ENCODE data around the gene FPGS.

Gene FPGS

DNA sequence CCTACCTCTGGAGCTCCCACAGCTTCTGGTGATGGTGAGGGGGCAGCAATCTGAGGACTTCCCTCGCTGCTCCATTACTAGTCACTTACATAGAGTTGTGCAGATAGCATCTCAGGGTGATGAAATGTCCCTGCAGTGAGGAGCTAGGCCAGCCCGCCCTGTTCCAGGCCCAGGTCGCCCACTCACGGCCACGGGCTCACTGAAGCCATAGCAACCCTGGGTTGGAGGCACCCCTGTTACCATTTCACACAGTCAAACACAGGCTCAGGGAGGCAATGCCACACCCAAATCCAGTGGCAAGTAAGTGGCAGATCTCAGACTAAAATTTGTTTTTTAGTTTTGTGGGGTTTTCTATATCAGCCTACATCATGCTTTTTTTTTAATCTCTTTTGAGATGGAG lies 43.8 kb upstream of the FPGS start:
- TF ChIP-seq, protein P1, sequence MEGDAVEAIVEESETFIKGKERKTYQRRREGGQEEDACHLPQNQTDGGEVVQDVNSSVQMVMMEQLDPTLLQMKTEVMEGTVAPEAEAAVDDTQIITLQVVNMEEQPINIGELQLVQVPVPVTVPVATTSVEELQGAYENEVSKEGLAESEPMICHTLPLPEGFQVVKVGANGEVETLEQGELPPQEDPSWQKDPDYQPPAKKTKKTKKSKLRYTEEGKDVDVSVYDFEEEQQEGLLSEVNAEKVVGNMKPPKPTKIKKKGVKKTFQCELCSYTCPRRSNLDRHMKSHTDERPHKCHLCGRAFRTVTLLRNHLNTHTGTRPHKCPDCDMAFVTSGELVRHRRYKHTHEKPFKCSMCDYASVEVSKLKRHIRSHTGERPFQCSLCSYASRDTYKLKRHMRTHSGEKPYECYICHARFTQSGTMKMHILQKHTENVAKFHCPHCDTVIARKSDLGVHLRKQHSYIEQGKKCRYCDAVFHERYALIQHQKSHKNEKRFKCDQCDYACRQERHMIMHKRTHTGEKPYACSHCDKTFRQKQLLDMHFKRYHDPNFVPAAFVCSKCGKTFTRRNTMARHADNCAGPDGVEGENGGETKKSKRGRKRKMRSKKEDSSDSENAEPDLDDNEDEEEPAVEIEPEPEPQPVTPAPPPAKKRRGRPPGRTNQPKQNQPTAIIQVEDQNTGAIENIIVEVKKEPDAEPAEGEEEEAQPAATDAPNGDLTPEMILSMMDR (IDR thresholded peaks at IDR 0.05; ENCODE audit: borderline replicate concordance, extremely low read depth, low read length, poor library complexity, severe bottlenecking) = no peak
- no peak for TF ChIP-seq EZH2 (IDR thresholded peaks at IDR 0.05; ENCODE audit: borderline replicate concordance, low read depth, low read length, severe bottlenecking)
- no peaks in the 10 kb centered on the region for H3K27me3 ChIP-seq (ENCODE audit: insufficient read depth, low read length, poor library complexity)
- ATAC-seq (ENCODE audit: insufficient read depth, low read depth) (no peak), DNase-seq (no peak)
- H3K36me3 ChIP-seq (ENCODE audit: insufficient read depth, low read length) = no peaks in the 10 kb centered on the region
- H3K27ac ChIP-seq (ENCODE audit: low read length) = no peak overlapping the region
- no peaks in the 10 kb centered on the region for H3K79me2 ChIP-seq (ENCODE audit: insufficient read depth, low read length)
- H3K9me3 ChIP-seq (ENCODE audit: insufficient read depth, low read length, severe bottlenecking) = no peaks in the 10 kb centered on the region
- no peak overlapping the region for H3K4me3 ChIP-seq (ENCODE audit: low read depth in 1 of 2, low read length in 2 of 2)
- no peak overlapping the region for H3K4me2 ChIP-seq (ENCODE audit: insufficient read depth, low read length)
- no peak overlapping the region for H3K9ac ChIP-seq (ENCODE audit: low read depth, low read length)
- H3K4me1 ChIP-seq (ENCODE audit: insufficient read depth, low read length) = no peaks in the 10 kb centered on the region
- no peak overlapping the region for H2AFZ ChIP-seq (ENCODE audit: low read depth, low read length)
- H4K20me1 ChIP-seq (ENCODE audit: insufficient read depth, low read length) = no peaks in the 10 kb centered on the region

DNA sequence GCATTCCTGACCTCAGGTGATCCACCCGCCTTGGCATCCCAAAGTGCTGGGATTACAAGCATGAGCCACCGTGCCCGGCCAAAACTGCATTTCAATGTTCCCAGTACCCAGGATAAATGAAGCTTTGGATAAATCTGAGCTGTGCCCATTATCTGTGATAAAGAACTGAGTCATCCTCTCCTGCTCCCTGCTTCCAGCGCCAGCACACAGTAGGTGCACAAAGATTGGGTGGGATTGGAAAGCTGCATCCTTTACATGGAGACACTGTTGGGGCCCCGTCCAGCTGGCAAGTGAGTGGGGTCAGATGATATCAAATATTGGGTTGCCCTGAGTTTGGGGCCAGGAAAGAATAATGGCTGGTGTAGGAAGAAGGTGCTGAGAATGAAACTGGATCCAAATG lies 41.6 kb upstream of the FPGS start:
- Histone ChIP-seq H3K27ac (ENCODE audit: low read length) (no peak overlapping the region), H3K9me3 (ENCODE audit: insufficient read depth, low read length, severe bottlenecking) (no peaks in the 10 kb centered on the region), H3K4me1 (ENCODE audit: insufficient read depth, low read length) (no peaks in the 10 kb centered on the region), H3K79me2 (ENCODE audit: insufficient read depth, low read length) (no peaks in the 10 kb centered on the region), H3K4me2 (ENCODE audit: insufficient read depth, low read length) (no peak overlapping the region), H4K20me1 (ENCODE audit: insufficient read depth, low read length) (no peaks in the 10 kb centered on the region), H3K27me3 (ENCODE audit: insufficient read depth, low read length, poor library complexity) (no peaks in the 10 kb centered on the region), H3K36me3 (ENCODE audit: insufficient read depth, low read length) (no peaks in the 10 kb centered on the region), H3K9ac (ENCODE audit: low read depth, low read length) (no peak overlapping the region), H2AFZ (ENCODE audit: low read depth, low read length) (no peak overlapping the region), H3K4me3 (ENCODE audit: low read depth in 1 of 2, low read length in 2 of 2) (no peak overlapping the region)
- DNase-seq = no peak
- no peak for ATAC-seq (ENCODE audit: insufficient read depth, low read depth)
- TF ChIP-seq, protein P1 (IDR thresholded peaks at IDR 0.05; ENCODE audit: borderline replicate concordance, extremely low read depth, low read length, poor library complexity, severe bottlenecking) = no peak
- no peak for TF ChIP-seq EZH2 (IDR thresholded peaks at IDR 0.05; ENCODE audit: borderline replicate concordance, low read depth, low read length, severe bottlenecking)

DNA sequence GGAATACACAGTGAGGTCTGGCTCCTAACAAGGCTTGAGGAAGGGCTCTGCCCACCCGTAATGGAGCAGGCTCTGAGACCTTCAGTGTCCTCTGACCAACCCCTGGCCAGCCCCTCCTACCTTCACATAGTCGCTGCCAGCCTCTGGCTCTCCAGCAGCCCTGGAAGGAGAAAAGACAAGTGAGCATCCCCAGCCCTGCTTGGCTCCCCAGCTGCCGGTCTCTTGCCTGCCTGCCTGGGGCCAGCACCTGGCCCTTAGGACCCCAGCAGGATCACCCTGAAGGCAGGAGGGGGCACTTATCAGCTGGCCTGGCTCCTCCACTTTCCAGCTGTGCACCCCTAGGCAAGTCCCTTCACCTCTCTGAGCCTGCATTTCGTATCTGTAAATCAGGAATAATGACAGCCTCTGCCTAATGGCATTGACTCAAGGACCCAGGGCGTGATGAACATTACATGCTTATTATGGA lies 41.2 kb upstream of the FPGS start:
- no peaks in the 10 kb centered on the region for H3K27me3 ChIP-seq (ENCODE audit: insufficient read depth, low read length, poor library complexity)
- no peaks in the 10 kb centered on the region for H4K20me1 ChIP-seq (ENCODE audit: insufficient read depth, low read length)
- no peaks in the 10 kb centered on the region for H3K79me2 ChIP-seq (ENCODE audit: insufficient read depth, low read length)
- no peaks in the 10 kb centered on the region for H3K36me3 ChIP-seq (ENCODE audit: insufficient read depth, low read length)
- no peak overlapping the region for H2AFZ ChIP-seq (ENCODE audit: low read depth, low read length)
- H3K4me2 ChIP-seq (ENCODE audit: insufficient read depth, low read length) = no peak overlapping the region
- TF ChIP-seq, protein P1 (IDR thresholded peaks at IDR 0.05; ENCODE audit: borderline replicate concordance, extremely low read depth, low read length, poor library complexity, severe bottlenecking) = no peak
- no peak for TF ChIP-seq EZH2 (IDR thresholded peaks at IDR 0.05; ENCODE audit: borderline replicate concordance, low read depth, low read length, severe bottlenecking)
- no peaks in the 10 kb centered on the region for H3K4me1 ChIP-seq (ENCODE audit: insufficient read depth, low read length)
- ATAC-seq (ENCODE audit: insufficient read depth, low read depth) (no peak), DNase-seq (no peak)
- H3K4me3 ChIP-seq (ENCODE audit: low read depth in 1 of 2, low read length in 2 of 2) = no peak overlapping the region
- no peak overlapping the region for H3K27ac ChIP-seq (ENCODE audit: low read length)
- no peak overlapping the region for H3K9ac ChIP-seq (ENCODE audit: low read depth, low read length)
- no peaks in the 10 kb centered on the region for H3K9me3 ChIP-seq (ENCODE audit: insufficient read depth, low read length, severe bottlenecking)

All from DND-41 (cell line).